GM13977 (cell line): ENCODE data around the gene STAT3.

ENCODE experiments used
- DNase-seq: peaks from one replicate; pipeline ENCODE4 v3.0.0; 2012; ENCODE audit warnings: low spot score
- in situ Hi-C: fragments of 300-500 bp; cut with MboI; formaldehyde crosslinking; loops from one replicate; pipeline ENCODE4 v1.12.0; 2022; ENCODE audit warnings: low sequenced_read_pairs, low pct_unique_long_range_greater_than_20kb, mixed read lengths, inconsistent platforms; ENCODE audit not compliant: unreplicated experiment
- TF ChIP-seq, protein P1 (sequence below): IDR thresholded peaks from 2 replicates; pipeline ENCODE4 v1.5.1; 2012; ENCODE audit warnings: mild to moderate bottlenecking, control low read depth; ENCODE audit not compliant: insufficient read depth; ENCODE audit errors: extremely low read depth, missing control alignments

The STAT3 gene

DNA sequence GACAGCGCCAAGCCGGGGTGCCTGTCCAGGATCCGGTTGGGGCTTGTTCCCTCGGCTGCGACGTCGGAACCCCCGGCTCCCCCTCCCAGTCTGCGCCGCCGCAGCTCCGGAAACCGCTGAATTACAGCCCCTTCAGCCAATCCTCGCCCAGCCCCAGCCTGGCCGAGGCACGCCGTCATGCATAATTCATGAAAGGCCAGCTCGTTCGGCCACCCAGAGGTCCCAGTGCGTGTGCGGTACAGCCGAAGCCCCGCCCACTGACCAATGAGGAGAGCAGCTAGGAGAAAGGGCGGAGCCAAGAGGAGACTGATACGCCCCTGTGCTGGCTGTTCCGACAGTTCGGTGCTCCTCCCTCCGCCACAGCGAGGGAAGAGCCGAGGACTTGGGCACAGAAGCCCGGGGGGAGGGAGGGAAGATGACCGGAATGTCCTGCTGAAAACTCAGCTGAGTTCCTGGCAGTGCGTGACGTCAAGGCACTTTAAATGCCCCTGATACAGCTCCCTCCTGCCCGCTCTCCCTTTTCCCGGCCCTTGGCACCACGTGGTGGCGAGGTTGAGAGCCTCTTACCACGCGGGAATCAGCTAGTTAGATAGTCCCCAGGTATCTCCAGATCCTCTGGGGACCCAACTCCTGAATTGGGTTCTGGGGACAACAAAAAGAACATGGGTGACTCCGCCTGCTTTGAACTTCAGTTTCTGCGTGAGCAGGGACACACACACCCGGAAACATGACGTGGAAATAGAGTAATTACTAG, at the start of gene STAT3:
Gene STAT3 (minus strand): TSS at position 62 of the 754 bp plus-strand sequence. CDS start 39,926 bp downstream, outside the sequence.
- in situ Hi-C loops: no loop called here
- DNase-seq: peak; percentile 99
- TF ChIP-seq, protein P1, sequence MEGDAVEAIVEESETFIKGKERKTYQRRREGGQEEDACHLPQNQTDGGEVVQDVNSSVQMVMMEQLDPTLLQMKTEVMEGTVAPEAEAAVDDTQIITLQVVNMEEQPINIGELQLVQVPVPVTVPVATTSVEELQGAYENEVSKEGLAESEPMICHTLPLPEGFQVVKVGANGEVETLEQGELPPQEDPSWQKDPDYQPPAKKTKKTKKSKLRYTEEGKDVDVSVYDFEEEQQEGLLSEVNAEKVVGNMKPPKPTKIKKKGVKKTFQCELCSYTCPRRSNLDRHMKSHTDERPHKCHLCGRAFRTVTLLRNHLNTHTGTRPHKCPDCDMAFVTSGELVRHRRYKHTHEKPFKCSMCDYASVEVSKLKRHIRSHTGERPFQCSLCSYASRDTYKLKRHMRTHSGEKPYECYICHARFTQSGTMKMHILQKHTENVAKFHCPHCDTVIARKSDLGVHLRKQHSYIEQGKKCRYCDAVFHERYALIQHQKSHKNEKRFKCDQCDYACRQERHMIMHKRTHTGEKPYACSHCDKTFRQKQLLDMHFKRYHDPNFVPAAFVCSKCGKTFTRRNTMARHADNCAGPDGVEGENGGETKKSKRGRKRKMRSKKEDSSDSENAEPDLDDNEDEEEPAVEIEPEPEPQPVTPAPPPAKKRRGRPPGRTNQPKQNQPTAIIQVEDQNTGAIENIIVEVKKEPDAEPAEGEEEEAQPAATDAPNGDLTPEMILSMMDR: no peak

DNA sequence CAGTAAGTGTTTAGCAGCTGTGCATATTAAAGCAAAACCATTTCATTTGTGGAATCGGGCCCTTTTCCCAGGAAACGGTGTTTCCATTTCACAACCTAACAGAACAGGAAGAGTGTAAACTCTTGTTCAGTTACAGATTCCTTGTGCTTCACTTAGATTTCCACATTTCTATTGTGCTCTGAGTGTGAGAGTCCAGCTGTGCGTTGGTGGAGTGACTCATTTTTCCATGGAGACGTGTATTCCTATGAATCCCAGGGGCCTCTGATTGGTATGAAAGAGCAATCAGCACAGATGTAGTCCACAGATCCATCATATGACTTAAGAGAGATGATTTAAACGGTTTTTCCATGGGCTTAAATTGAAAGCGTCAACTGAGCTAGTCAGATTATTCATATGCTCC, 48.1 kb upstream of the STAT3 start:
- in situ Hi-C loops: no loop called here
- no peak for DNase-seq
- TF ChIP-seq, protein P1: no peak

DNA sequence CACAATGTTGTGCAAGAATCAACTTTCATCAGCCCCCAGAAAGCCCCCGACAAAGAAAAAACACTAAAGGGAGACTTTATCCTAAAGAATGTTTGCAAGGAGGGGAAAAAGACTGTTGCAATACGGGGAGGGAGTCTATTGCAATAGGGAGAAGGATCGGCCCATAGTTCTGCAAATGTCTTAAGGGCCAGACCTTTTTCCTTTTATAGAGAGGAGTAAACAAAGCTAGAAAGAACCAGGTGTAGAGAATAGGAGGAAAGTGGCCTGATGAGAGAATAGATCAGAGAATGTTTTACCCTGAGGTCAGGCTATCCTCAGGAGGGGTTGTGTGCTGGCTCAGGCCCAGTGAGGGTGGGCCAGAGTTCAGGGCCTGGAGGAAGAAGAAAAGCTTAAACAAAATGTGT, 43.5 kb upstream of the STAT3 start:
- TF ChIP-seq, protein P1: no peak
- DNase-seq: no peak
- in situ Hi-C loops: no loop called here

DNA sequence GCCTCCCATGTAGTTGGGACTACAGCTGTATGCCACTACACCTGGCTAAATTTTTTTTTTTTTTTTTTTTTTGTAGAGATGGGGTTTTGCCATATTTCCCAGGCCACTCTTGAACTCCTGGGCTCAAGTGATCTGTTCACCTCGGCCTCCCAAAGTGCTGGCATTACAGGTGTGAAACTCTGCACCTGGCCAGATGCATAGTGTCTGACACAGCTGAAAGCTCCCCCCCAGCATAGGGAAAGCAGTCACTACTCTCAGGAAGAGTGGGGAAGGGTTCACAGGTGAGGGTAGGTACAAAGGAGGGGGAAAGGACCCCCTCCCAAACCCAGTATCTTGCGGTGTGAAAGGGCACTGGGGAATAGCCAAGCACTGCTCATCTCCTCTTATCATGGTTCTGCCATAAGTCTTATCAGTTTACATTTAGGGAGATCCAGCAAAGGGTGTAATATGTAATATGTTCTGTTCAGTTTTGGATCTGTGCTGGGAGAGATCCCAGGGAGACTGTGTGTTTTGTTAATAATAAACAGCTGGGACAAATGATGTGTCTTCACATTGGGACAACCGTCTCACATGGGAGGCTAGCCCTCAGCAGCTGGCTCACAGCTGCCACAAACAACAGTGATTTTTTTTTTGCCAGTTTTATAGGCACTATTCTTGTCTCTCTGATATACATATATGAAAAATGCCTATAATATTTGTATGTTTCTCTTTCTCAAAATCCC, 41.6 kb upstream of the STAT3 start:
- TF ChIP-seq, protein P1: no peak
- in situ Hi-C loops: no loop called here
- DNase-seq: no peak

DNA sequence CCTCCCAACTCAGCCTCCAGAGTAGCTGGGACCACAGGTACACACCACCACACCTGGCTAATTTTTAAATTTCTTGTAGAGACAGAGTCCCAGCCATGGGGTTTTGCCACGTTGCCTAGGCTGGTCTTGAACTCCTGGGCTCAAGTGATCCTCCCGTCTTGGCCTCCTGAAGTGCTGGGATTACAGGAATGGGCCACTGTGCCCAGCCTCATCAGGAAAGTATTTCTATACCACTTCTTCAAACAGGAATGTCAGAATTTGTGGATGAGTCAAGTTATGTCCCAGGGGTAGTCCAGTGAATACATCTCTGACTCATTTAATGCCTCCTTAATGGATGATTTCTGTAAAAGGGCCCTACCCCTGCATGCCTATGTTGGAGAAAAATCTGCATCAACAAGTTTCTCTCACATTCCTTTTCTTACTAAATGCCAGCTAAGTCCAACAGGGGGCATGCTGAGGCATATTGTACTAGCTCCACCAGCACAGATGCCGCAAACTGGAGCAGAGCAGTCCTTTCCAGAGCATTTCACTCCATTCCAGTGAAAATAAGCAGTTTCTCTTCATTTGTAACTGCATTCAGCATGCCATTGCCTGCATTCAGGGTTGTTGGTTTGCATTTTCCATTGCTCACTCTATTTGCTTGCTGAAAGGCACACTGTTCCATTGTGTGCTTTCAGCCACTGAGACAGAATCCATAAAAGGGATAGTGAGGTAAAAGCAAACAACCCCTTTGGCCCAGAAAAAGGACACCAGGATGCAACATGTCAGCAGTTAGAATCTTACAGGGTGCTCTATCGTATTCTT, 40.1 kb upstream of the STAT3 start:
- in situ Hi-C loops: no loop called here
- peak; percentile 52 for DNase-seq
- TF ChIP-seq, protein P1: peak; percentile 73

DNA sequence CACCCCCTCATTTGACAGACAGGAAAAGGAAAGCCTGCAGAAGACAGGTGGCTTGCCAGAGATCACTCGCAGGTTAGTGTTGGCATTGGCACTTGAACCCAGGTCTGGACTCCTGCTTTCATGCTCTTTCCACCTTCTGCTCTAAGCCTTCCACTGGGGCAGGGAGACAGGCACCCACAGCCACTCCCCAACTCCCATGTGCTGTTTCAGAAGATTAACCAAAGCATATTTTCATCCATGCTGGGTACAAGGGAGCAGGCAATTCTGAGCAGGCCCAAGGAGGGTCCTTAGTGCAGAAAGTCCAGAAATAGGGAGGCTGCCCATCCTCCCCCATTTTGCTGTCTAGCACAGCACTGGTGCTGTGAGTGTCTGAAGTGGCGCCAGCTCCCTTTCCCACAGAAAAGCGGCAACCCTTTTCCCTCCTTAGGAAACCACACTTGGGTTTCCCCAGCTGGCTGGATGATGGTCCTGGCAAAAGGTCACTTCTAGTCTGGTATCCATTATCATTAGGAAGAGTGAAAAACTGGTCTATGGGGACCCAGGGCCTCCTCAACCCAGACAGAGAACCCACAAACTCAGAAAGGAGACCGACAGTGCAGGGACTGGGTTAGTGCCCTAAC, 36.9 kb upstream of the STAT3 start:
- DNase-seq: no peak
- in situ Hi-C loops: no loop called here
- TF ChIP-seq, protein P1: no peak
